ENCODE data around the gene MLLT1. TPM values are rescaled to one million over a fixed set of nuclear protein-coding genes. Genes with fewer than 3 reads are reported as not detected.

The MLLT1 gene
- total RNA-seq, 1 experiment from 2014 or later: 80.1 TPM

DNA sequence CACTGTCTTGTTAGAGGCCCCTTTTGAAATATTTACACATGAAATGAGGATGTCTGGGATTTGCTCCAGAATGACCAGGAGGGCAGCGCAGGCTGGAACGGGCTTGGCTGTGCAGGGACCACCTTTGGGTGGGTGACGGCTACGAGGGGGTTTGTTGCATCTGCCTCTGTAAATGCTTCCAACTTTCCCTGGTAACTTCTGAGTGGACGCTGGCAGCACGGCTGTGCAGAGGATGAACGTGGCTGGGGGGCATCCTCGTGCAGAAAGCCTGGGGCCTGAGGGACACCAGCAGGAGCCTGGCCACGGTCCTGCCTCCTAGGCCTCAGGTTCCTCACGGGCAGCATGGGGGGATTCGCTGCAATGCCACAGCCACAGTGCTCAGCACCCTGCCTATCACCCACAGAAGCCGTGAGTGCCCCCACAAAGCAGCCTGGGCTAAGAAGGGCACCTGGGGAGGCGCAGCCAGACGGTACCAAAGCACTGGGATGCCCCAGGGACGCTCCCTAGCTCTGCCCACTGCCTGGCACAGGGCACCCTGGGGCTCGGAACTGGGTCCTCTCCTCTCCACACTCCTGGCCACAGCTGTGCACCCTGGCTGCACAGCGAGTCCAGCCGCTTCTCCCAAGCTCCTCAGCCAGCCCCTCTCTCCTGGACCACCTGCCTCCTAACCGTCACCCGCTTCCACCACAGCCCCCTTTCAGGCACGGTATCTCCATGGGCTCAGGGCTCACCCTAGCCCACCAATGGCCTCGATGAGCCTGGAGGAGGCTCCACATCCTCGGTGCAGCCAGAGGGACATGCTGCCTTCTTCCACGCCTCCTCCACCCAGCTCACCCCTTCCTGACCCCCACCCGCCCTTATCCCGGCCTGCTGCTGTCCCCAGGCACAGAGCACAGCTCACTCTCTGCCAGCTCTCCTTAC, 44.5 kb downstream of the MLLT1 start:
- Histone ChIP-seq H3K27ac (ENCODE audit: low read depth, low read length, poor library complexity, severe bottlenecking) (no peak overlapping the region), H3K4me3 (ENCODE audit: low read depth, low read length, poor library complexity, severe bottlenecking) (no peak overlapping the region), H3K27me3 (replicated peaks; ENCODE audit: insufficient read depth, low read depth, low read length, poor library complexity) (no peaks in the 10 kb centered on the region), H3K4me1 (ENCODE audit: insufficient read depth, low read length, poor library complexity, severe bottlenecking) (peaks cover 17% of the 10 kb centered on the region), H3K36me3 (ENCODE audit: insufficient read depth, low read length, poor library complexity, severe bottlenecking) (peaks cover under 1% of the 10 kb centered on the region), H3K9me3 (ENCODE audit: low read depth, low read length, poor library complexity, severe bottlenecking) (no peaks in the 10 kb centered on the region)
- POLR2A ChIA-PET (ENCODE audit: low non-redundant PET): no interaction called here
- no peak for DNase-seq (ENCODE audit: low spot score)
- BruUV-seq (replicated peaks): no TSS peak
- intact Hi-C loops (cut with micrococcal nuclease; ENCODE audit: unreplicated experiment): no loop called here
- CTCF ChIA-PET: interaction anchor here (0.6 kb wide), 1 partner anchor 107 kb away, joined by 3 read pairs; no protein-coding TSS in a partner anchor
- TF ChIP-seq, protein P1, sequence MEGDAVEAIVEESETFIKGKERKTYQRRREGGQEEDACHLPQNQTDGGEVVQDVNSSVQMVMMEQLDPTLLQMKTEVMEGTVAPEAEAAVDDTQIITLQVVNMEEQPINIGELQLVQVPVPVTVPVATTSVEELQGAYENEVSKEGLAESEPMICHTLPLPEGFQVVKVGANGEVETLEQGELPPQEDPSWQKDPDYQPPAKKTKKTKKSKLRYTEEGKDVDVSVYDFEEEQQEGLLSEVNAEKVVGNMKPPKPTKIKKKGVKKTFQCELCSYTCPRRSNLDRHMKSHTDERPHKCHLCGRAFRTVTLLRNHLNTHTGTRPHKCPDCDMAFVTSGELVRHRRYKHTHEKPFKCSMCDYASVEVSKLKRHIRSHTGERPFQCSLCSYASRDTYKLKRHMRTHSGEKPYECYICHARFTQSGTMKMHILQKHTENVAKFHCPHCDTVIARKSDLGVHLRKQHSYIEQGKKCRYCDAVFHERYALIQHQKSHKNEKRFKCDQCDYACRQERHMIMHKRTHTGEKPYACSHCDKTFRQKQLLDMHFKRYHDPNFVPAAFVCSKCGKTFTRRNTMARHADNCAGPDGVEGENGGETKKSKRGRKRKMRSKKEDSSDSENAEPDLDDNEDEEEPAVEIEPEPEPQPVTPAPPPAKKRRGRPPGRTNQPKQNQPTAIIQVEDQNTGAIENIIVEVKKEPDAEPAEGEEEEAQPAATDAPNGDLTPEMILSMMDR (conservative IDR thresholded peaks at IDR 0.05; ENCODE audit: low read depth, low read length): no peak
- TF ChIP-seq EZH2 (IDR thresholded peaks at IDR 0.05; ENCODE audit: borderline replicate concordance, low read depth, low read length, poor library complexity, severe bottlenecking): no peak

- POLR2A ChIA-PET (ENCODE audit: low non-redundant PET): no interaction called here
- DNase-seq (ENCODE audit: low spot score): no peak
- no peak overlapping the region for H3K4me3 ChIP-seq (ENCODE audit: low read depth, low read length, poor library complexity, severe bottlenecking)
- peaks cover 17% of the 10 kb centered on the region for H3K4me1 ChIP-seq (ENCODE audit: insufficient read depth, low read length, poor library complexity, severe bottlenecking)
- peaks cover 5% of the 10 kb centered on the region for H3K36me3 ChIP-seq (ENCODE audit: insufficient read depth, low read length, poor library complexity, severe bottlenecking)
- intact Hi-C loops (cut with micrococcal nuclease; ENCODE audit: unreplicated experiment): no loop called here
- no peak overlapping the region for H3K27ac ChIP-seq (ENCODE audit: low read depth, low read length, poor library complexity, severe bottlenecking)
- BruUV-seq (replicated peaks): no TSS peak
- no peaks in the 10 kb centered on the region for H3K27me3 ChIP-seq (replicated peaks; ENCODE audit: insufficient read depth, low read depth, low read length, poor library complexity)
- CTCF ChIA-PET: no interaction called here
- no peaks in the 10 kb centered on the region for H3K9me3 ChIP-seq (ENCODE audit: low read depth, low read length, poor library complexity, severe bottlenecking)
- TF ChIP-seq, protein P1 (conservative IDR thresholded peaks at IDR 0.05; ENCODE audit: low read depth, low read length): no peak
- TF ChIP-seq EZH2 (IDR thresholded peaks at IDR 0.05; ENCODE audit: borderline replicate concordance, low read depth, low read length, poor library complexity, severe bottlenecking): no peak
Measured at GRCh38 chr19:6234527-6234926, 45.2 kb downstream of the MLLT1 start.

DNA sequence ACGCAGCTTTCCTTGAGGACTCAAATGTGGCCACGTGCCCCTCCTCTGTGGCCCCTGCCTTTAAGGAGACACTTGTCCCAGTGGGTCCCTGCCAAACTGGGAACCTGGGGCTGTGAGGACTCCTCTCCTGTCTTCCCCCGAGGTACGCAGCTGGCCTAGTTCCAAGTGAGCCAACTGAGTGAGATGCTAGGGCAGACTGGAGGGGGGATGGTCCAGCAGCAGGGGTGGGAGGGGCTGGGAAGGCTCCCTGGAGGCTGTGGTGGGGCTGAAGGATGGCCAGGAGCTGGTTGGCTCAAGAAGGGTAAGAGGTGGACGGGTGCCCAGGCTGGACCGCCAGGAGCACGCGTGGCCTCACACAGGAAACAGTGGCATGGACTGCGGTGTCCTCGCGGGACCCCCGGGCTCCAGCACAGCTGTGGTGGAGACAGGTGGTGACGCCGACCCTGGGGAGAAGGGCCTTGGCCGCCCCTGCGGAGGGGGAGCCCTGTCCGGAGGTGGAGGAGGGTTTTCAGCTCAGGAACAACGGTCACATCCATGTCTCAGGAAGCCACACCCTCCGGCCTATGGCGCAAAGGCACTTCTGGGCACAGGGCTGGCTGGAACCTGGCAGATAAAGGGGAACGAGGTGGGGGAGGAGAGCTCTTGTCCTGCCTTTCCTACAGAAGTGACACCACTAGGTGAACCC, 45.8 kb downstream of the MLLT1 start:
- no peak for TF ChIP-seq EZH2 (IDR thresholded peaks at IDR 0.05; ENCODE audit: borderline replicate concordance, low read depth, low read length, poor library complexity, severe bottlenecking)
- TF ChIP-seq, protein P1 (conservative IDR thresholded peaks at IDR 0.05; ENCODE audit: low read depth, low read length): no peak
- intact Hi-C loops (cut with micrococcal nuclease; ENCODE audit: unreplicated experiment): no loop called here
- CTCF ChIA-PET: no interaction called here
- Histone ChIP-seq H3K36me3 (ENCODE audit: insufficient read depth, low read length, poor library complexity, severe bottlenecking) (peaks cover 5% of the 10 kb centered on the region), H3K27me3 (replicated peaks; ENCODE audit: insufficient read depth, low read depth, low read length, poor library complexity) (no peaks in the 10 kb centered on the region), H3K4me3 (ENCODE audit: low read depth, low read length, poor library complexity, severe bottlenecking) (no peak overlapping the region), H3K9me3 (ENCODE audit: low read depth, low read length, poor library complexity, severe bottlenecking) (no peaks in the 10 kb centered on the region), H3K27ac (ENCODE audit: low read depth, low read length, poor library complexity, severe bottlenecking) (no peak overlapping the region), H3K4me1 (ENCODE audit: insufficient read depth, low read length, poor library complexity, severe bottlenecking) (peaks cover 16% of the 10 kb centered on the region)
- DNase-seq (ENCODE audit: low spot score): no peak
- POLR2A ChIA-PET (ENCODE audit: low non-redundant PET): no interaction called here
- BruUV-seq (replicated peaks): no TSS peak
